Muscle layer of colon (tissue), 2 donors: ENCODE results near the gene GPR89B.
"Not testable (repeated sequence)": the region's sequence is repeated elsewhere in the genome, so short reads cannot be mapped to it uniquely, and the experiment has no call there.

Experiments
- H3K27ac ChIP-seq: one replicate; pipeline ENCODE4 v1.7.0; 2013; ENCODE audit warnings: low read depth, mild to moderate bottlenecking, low read length, moderate library complexity
- H3K27me3 ChIP-seq, 2 donors: one replicate each; pipeline ENCODE4 v1.7.0; 2013; ENCODE audit warnings: low read length in 2 of 2, mild to moderate bottlenecking in 2 of 2; ENCODE audit not compliant: insufficient read depth in 2 of 2, control insufficient read depth in 1 of 2
- H3K36me3 ChIP-seq: one replicate; pipeline ENCODE4 v1.7.0; 2013; ENCODE audit warnings: mild to moderate bottlenecking, low read length; ENCODE audit not compliant: insufficient read depth
- H3K4me1 ChIP-seq: one replicate; pipeline ENCODE4 v1.7.0; 2013; ENCODE audit warnings: mild to moderate bottlenecking, low read length; ENCODE audit not compliant: insufficient read depth
- H3K4me3 ChIP-seq, 2 donors: one replicate each; pipeline ENCODE4 v1.7.0; 2013; ENCODE audit warnings: low read length in 2 of 2, low read depth in 1 of 2, mild to moderate bottlenecking in 1 of 2, moderate library complexity in 1 of 2
- H3K9ac ChIP-seq: one replicate; pipeline ENCODE4 v1.7.0; 2013; ENCODE audit warnings: low read length
- H3K9me3 ChIP-seq: one replicate; pipeline ENCODE4 v1.7.0; 2013; ENCODE audit warnings: mild to moderate bottlenecking, low read length
- donor health status: abdominal sarcoma.
- donor health status: Adenocarcinoma of cecum.

Gene GPR89B

GRCh38 chr1:147904726-147905125 is 23.5 kb upstream of the GPR89B start:
- Histone ChIP-seq H3K4me1 (no peaks in the 10 kb centered on the region), H3K9ac (no peak overlapping the region), H3K27ac (no peak overlapping the region), H3K36me3 (no peaks in the 10 kb centered on the region), H3K27me3 (no peaks in the 10 kb centered on the region), H3K4me3 (no peak overlapping the region), H3K9me3 (no peaks in the 10 kb centered on the region)

GRCh38 chr1:147907786-147908509 is 20.3 kb upstream of the GPR89B start:
- Histone ChIP-seq H3K36me3 (no peaks in the 10 kb centered on the region), H3K4me1 (no peaks in the 10 kb centered on the region), H3K27me3 (no peaks in the 10 kb centered on the region), H3K9ac (no peak overlapping the region), H3K4me3 (no peak overlapping the region), H3K27ac (no peak overlapping the region), H3K9me3 (no peaks in the 10 kb centered on the region)

- H3K9ac ChIP-seq: no peak overlapping the region
- H3K9me3 ChIP-seq: no peaks in the 10 kb centered on the region
- no peak overlapping the region for H3K4me3 ChIP-seq
- H3K27ac ChIP-seq: no peak overlapping the region
- no peaks in the 10 kb centered on the region for H3K4me1 ChIP-seq
- no peaks in the 10 kb centered on the region for H3K27me3 ChIP-seq
- no peaks in the 10 kb centered on the region for H3K36me3 ChIP-seq
These were observed 15.7 kb upstream of the GPR89B start for GRCh38 chr1:147912553-147912952.

- Histone ChIP-seq H3K9ac (no peak overlapping the region), H3K9me3 (no peaks in the 10 kb centered on the region), H3K27ac (no peak overlapping the region), H3K27me3 (no peaks in the 10 kb centered on the region), H3K4me1 (no peaks in the 10 kb centered on the region), H3K4me3 (no peak overlapping the region), H3K36me3 (no peaks in the 10 kb centered on the region)
These were observed 14.8 kb upstream of the GPR89B start for GRCh38 chr1:147913362-147913942.

DNA sequence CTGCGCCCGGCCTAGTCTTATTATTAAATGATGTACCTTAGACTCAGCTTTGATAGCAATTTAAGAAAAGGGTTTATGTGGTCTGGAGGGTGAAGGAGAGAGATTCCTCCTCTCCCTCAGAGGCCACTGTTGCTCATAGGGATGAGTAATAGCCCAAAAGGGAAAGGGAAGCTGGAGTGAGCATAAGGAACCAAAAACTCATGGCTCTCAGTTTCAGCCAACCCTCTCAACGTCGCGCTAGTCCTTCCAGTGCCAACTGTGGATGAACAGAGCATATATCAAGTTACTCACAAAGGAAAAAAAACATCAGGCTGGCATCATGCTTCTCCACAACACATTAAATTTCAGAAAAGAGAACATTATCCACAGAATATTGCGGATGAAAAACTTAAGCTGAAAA is 8.3 kb upstream of the GPR89B start:
- Histone ChIP-seq H3K9ac (no peak overlapping the region), H3K4me3 (no peak overlapping the region), H3K4me1 (no peaks in the 10 kb centered on the region), H3K36me3 (no peaks in the 10 kb centered on the region), H3K27me3 (no peaks in the 10 kb centered on the region), H3K9me3 (no peaks in the 10 kb centered on the region), H3K27ac (no peak overlapping the region)

GRCh38 chr1:147924813-147925212 is 3.4 kb upstream of the GPR89B start:
- no peaks in the 10 kb centered on the region for H3K4me1 ChIP-seq
- no peak overlapping the region for H3K27ac ChIP-seq
- no peaks in the 10 kb centered on the region for H3K27me3 ChIP-seq
- H3K36me3 ChIP-seq: no peaks in the 10 kb centered on the region
- no peak overlapping the region for H3K9ac ChIP-seq
- H3K4me3 ChIP-seq: no peak overlapping the region
- H3K9me3 ChIP-seq: no peaks in the 10 kb centered on the region

DNA sequence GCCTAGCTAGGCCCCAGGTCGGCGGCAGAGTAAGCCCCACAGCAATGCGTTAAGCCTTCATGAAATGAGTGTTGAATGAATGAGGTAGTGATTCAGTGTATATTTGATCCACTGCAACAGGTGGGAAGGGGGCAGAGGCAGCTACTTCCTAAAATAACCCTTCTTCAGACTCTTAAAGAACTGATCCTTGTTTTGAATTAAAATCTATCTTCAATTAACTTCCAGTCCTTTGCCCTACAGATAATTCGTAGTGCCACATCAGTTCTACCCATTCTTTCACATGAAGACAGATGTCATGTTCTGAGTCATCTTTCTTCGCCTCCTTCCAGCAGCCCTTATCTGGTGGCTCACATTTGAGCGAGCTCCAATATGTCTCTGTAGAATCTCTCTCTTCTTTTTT is 1.0 kb upstream of the GPR89B start:
- not testable (repeated sequence) for H3K9me3 ChIP-seq, H3K4me3 ChIP-seq, H3K27ac ChIP-seq, H3K27me3 ChIP-seq, H3K9ac ChIP-seq, H3K4me1 ChIP-seq, H3K36me3 ChIP-seq

DNA sequence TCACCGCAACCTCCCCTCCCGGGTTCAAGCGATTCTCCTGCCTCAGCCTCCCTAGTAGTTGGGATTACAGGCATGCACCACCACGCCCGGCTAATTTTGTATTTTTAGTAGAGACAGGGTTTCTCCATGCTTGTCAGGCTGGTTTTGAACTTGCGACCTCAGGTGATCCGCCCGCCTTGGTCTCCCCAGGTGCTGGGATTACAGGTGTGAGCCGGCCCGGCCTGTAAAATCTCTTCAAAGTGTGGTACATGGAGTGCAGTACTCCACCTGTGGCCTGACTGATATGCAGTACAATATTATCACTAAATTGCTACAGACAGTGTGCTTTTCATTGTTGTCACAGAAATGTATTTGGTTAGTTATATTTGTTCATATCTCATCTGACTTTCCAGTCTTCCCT is 531 bp upstream of the GPR89B start:
- not testable (repeated sequence) for H3K36me3 ChIP-seq, H3K4me1 ChIP-seq, H3K27me3 ChIP-seq, H3K4me3 ChIP-seq, H3K27ac ChIP-seq, H3K9ac ChIP-seq, H3K9me3 ChIP-seq

DNA sequence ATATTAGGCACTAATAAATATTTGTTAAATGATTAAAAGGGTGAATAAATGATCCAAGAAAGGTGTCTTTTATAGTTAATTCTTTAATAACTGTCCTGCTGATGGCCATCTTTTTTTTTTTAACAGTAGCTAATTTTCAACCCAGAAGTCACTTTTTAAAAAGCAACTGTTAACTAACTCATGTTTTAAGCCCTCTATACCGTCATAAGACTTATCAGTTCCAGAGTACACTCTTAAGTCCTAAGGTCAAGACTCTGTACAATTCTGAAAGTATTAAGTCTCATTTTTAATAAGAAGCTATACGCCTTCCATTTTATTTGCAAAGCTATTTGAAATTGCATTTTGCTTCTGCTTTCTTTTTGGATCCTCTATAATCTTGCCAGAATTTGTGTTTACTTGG is 2.9 kb downstream of the GPR89B start:
- H3K36me3 ChIP-seq, H3K27me3 ChIP-seq, H3K4me1 ChIP-seq, H3K9ac ChIP-seq, H3K4me3 ChIP-seq, H3K27ac ChIP-seq, H3K9me3 ChIP-seq: not testable (repeated sequence)

DNA sequence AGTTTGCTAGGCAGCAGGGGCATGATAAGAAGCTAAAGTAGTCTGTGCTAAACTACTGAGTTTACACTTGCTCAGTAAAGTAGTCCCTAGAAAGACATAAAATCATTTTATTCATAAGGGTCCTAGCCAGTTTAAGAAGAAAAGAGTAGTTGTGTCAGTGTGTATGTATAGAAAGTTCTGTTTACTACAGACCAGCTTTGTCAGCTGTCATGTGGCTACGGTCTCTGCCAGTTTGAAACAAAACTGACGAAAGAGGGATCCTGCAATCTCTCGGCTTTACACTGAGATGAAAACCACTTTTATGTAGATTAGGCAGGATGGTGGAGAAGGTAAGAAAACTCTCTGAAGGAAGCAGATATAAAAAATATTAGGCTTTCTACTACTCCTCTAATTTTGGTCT is 7.1 kb downstream of the GPR89B start:
- H3K36me3 ChIP-seq, H3K9me3 ChIP-seq, H3K4me1 ChIP-seq, H3K4me3 ChIP-seq, H3K9ac ChIP-seq, H3K27ac ChIP-seq, H3K27me3 ChIP-seq: not testable (repeated sequence)

DNA sequence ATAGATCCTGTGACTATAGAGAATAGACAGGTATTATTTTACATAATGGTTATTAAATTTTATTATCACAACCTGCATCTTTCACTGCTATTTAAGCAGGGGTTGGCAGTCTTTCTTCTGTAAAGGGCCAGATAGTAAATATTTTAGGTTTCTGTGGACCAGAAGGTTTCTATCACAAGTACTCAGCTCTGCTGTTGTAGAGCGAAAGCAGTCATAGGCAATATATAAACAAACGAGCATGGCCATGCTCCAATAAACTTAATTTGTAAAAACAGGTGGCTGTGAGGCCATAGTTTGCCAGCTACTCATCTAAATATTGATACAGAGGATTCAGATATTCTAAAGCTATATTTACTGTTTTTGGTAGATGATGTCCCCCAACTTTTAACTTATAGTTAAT is 12.2 kb downstream of the GPR89B start:
- not testable (repeated sequence) for H3K4me1 ChIP-seq, H3K4me3 ChIP-seq, H3K9me3 ChIP-seq, H3K36me3 ChIP-seq, H3K27me3 ChIP-seq, H3K27ac ChIP-seq, H3K9ac ChIP-seq

- not testable (repeated sequence) for H3K9me3 ChIP-seq, H3K36me3 ChIP-seq, H3K27ac ChIP-seq, H3K27me3 ChIP-seq, H3K4me1 ChIP-seq, H3K9ac ChIP-seq, H3K4me3 ChIP-seq
These were observed 14.3 kb downstream of the GPR89B start for GRCh38 chr1:147942563-147942962.
